NT2/D1 (cell line): ENCODE measurements around the gene NCKIPSD.
"Not testable (repeated sequence)": the region's sequence is repeated elsewhere in the genome, so short reads cannot be mapped to it uniquely, and the experiment has no call there.

Experiments used
- SUZ12 ChIP-seq: IDR thresholded peaks from 2 replicates; pipeline ENCODE4 v1.6.1; 2011; ENCODE audit not compliant: insufficient read length, insufficient read depth; ENCODE audit errors: extremely low read depth
- YY1 ChIP-seq: IDR thresholded peaks from 2 replicates; pipeline ENCODE4 v1.6.1; 2011; ENCODE audit not compliant: insufficient read length, insufficient read depth

DNA sequence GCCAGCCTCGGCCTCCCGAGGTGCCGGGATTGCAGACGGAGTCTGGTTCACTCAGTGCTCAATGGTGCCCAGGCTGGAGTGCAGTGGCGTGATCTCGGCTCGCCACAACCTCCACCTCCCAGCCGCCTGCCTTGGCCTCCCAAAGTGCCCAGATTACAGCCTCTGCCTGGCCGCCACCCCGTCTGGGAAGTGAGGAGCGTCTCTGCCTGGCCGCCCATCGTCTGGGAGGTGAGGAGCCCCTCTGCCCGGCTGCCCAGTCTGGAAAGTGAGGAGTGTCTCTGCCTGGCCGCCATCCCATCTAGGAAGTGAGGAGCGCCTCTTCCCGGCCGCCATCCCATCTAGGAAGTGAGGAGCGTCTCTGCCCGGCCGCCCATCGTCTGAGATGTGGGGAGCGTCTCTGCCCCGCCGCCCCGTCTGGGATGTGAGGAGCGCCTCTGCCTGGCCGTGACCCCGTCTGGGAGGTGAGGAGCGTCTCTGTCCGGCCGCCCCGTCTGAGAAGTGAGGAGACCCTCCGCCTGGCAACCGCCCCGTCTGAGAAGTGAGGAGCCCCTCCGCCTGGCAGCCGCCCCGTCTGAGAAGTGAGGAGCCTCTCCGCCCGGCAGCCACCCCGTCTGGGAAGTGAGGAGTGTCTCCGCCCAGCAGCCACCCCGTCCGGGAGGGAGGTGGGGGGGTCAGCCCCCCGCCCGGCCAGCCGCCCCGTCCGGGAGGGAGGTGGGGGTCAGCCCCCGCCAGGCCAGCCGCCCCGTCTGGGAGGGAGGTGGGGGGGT is 48.2 kb upstream of the NCKIPSD start:
- not testable (repeated sequence) for TF ChIP-seq YY1, SUZ12
